ENCODE data around the gene AGK.

- TF ChIP-seq, protein P1, sequence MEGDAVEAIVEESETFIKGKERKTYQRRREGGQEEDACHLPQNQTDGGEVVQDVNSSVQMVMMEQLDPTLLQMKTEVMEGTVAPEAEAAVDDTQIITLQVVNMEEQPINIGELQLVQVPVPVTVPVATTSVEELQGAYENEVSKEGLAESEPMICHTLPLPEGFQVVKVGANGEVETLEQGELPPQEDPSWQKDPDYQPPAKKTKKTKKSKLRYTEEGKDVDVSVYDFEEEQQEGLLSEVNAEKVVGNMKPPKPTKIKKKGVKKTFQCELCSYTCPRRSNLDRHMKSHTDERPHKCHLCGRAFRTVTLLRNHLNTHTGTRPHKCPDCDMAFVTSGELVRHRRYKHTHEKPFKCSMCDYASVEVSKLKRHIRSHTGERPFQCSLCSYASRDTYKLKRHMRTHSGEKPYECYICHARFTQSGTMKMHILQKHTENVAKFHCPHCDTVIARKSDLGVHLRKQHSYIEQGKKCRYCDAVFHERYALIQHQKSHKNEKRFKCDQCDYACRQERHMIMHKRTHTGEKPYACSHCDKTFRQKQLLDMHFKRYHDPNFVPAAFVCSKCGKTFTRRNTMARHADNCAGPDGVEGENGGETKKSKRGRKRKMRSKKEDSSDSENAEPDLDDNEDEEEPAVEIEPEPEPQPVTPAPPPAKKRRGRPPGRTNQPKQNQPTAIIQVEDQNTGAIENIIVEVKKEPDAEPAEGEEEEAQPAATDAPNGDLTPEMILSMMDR (IDR thresholded peaks at IDR 0.05; ENCODE audit: insufficient read depth, low read length, poor library complexity, severe bottlenecking): no peak
- TF ChIP-seq EZH2phosphoT487 (conservative IDR thresholded peaks at IDR 0.05; ENCODE audit: low read length): no peak
Observed at GRCh38 chr7:141701489-141702046, 150.4 kb downstream of the AGK start.

All from SU-DHL-6 (cell line).